CD4-positive, alpha-beta T cell treated with Interleukin-10 for 1 hour (primary cell): Measurements from ENCODE around the gene GALNTL6.
"Not testable (repeated sequence)": the region's sequence is repeated elsewhere in the genome, so short reads cannot be mapped to it uniquely, and the experiment has no call there.

Experiments used
- DNase-seq: peaks from one replicate; pipeline ENCODE4 v3.0.0-alpha.2; 2020

GALNTL6 gene

DNA sequence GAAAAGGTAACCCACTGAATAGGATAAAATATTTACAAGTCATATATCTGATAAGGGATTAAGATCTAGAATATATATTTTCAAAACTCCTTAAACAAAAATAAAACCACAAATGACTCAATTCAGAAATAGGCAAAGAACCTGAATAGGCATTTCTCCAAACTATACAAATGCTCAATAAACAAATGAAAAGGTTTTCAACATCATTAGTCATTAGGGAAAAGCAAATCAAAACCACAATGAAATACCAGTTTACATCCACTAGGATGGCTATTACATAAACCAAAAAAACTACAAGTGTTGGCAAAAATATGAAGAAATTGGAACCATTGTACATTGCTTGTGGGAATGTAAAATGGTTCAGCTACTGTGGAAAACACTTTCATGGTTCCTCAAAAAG, 1188.4 kb downstream of the GALNTL6 start:
- DNase-seq = no peak

DNA sequence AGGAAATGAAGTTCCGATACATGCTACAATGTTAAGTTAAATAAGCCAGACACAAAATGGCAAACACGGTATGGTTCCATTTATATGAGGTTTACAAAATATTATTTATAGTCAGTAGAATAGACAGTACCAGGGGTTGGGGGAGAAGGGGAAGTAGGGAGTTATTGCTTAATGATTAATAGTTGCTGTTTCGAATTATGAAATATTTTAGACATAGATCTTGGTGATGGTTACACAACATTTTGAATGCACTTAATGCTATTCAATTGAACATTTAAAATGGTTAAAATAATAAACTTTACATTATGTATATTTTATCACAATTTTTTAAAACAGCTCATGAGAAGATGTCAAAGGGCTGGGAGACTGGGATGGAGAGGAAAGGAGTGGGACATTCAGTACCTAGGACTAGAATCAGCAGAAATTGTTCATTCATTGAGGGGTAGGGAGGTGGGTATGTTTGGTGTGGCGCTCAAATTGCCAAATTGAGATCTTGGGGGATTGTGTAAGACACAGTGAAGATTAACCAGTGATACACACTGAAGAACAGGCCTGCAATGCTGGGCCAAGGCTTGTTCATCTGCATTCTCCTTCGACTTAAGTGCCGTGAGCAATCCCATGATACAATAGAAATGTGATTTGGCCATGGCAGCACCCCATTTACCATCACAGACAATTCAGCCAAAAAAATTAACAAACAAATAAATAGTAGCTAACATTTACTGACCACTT, 1189.8 kb downstream of the GALNTL6 start:
- DNase-seq = no peak

- DNase-seq = no peak
Measured at GRCh38 chr4:173005912-173006633, 1192.9 kb downstream of the GALNTL6 start.

GRCh38 chr4:173008436-173008835, 1195.2 kb downstream of the GALNTL6 start:
- no peak for DNase-seq

GRCh38 chr4:173009129-173009823, 1196.1 kb downstream of the GALNTL6 start:
- DNase-seq = no peak

DNA sequence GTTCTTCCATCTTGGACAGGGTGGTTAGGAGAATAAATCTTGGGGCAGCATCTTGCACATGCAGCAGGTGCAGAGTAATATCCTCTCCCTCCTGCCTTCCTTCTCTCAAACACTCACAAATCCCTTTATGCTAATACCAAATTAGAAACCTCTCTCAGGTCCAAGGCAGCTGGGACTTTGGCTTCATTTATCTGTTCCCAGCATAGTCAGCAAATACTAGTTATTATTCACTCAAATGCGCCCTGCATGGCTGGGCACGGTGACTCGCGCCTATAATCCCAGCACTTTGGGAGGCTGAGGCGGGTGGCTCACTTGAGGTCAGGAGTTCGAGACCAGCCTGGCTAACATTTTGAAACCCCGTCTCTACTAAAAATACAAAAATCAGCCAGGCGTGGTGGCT, 1199.4 kb downstream of the GALNTL6 start:
- no peak for DNase-seq

- DNase-seq = peak; percentile 64
Measured at GRCh38 chr4:173013232-173013930, 1200.2 kb downstream of the GALNTL6 start.

DNA sequence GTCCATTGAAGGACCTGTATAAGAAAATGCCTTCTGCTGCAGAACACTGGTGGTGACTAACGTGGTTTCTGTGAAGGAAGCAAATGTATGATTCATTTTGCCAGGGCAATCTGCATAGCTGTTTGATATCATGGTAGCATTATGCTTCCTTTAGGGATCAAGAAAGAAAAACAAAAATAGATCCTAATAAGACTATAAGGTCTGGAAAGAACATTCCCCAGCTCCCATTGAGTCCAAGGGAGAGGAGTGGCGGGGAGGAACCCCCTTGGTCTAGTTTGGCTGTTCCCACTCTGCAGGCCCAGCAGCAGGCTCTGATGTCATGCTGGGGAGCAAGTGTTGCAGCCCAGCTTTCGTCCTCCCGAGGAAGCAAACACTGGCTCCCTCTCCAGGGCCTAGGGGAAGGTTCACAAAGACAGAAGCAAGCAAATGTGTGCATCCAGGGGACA, 1200.9 kb downstream of the GALNTL6 start:
- no peak for DNase-seq

- no peak for DNase-seq
Measured at GRCh38 chr4:173014836-173015235, 1201.6 kb downstream of the GALNTL6 start.

DNA sequence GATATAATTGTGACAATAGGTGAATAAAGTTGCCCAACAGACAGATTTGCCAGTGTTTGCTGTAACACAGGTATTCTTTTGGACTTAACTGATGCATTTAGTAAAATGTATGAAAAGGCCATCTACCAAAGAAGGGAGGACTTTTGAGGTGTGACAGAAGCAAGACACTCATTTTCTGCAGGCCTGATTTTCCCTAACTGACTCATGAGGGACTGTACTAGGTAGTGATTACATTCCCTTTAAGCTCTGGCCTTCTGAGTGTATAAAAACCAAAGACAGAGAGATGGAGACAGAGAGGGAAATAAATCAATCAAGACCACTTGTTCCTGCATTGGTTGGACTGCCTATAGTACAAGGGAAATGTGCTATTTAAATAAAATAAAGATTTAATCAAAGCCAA, 1204.6 kb downstream of the GALNTL6 start:
- no peak for DNase-seq

- no peak for DNase-seq
Measured at GRCh38 chr4:173018446-173018845, 1205.2 kb downstream of the GALNTL6 start.

DNA sequence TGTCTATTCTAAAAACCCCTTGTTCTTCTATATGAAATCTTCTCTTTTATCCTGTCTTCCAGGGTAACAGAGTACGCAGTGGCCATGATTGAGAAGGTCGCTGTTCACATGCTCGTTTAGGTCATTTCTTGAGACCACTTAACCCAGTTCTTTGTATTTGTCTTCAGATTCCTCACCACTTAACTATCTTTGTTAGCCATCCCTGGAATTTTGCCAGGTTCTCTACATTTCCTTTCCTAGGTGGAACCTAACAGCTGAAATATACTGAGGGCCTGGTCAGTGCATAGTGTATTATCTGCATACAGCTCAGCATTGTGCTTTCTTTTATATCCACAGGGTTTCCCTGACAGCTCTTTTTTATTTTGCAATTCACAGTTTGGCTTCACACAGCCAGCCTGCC, 1206.5 kb downstream of the GALNTL6 start:
- DNase-seq = no peak

DNA sequence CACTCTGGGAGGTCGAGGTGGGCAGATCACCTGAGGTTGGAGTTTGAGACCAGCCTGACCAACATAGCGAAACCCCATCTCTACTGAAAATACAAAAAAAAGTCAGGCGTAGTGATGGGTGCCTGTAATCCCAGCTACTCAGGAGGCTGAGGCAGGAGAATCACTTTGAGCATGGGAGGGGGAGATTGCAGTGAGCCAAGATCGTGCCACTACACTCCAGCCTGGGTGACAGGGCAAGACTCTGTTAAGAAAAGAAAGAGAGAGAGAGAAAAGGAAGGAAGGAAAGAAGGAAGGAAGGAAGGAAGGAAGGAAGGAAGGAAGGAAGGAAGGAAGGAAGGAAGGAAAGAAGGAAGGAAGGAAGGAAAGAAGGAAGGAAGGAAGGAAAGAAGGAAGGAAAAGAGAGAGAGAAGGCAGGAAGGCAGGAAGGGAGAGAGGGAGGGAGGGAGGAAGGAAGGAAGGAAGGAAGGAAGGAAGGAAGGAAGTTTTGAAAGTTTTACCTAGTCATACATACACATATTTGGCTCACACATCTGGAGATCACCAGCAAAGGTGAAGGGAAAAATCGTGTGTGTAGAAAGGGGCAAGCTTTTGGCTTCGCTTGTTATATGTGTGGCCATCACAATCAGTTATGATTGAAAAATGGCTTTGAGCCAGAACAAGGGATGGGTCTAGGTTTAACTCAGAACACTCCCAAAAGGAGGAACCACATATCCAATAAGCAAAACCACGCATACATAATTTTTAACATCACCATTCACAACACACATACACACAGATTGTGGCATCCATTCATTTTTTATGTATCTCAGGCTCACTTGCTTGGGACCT, 1208.8 kb downstream of the GALNTL6 start:
- not testable (repeated sequence) for DNase-seq

DNA sequence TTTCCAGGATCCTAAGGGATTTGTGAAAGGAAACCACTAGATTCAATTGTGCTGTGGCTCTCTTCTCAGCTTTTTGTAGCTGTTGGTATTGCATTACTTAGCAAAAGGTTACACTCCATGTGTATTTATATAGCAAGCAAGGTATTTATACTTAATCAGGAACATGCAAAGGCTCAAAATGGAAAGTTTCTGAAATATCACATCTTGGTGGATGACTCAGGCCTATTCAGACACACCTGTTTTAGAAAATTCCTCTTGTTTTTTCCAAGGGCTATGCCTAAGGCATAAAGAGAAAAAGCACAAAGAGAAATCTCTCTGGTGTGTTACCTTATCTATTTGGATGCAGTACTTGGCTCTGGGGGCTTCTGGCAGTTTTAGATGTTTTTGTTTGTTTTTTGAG, 1211.0 kb downstream of the GALNTL6 start:
- DNase-seq = no peak

- DNase-seq = peak; percentile 50
Measured at GRCh38 chr4:173025131-173025530, 1211.9 kb downstream of the GALNTL6 start.

- DNase-seq = no peak
Measured at GRCh38 chr4:173037242-173037641, 1224.0 kb downstream of the GALNTL6 start.

DNA sequence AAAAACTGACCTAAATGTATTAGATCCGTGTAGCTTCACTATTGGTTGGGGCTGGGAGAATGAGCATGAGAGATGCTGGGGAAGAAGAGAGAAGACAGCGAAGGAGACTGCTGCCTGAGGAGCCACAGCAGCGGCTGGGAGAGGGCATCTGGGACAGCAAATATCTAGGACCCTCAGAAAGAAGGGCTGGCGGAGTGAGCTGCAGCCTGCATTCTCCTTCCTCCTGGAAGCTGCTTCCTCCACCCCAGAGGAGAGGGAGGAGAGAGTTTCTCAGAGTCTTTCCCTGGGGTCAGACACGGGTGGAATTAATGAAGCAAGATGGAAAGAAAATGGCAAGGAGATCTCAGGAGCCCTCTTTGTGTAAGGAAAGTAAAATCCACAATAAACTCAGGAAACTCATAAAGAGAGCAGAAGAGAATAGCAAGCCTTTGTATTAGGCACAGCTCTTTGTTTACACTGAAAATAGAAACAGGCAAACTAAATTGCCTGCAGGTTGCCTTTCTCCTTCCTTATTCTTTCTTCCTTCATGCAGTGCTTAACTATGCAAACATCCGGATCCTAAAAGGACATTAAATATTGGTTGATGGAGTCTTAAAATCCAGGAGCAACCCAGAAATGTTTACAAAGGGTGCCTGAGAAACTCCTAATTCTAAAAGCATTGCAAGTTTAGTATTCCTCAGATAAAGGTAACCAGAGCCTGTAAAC, 1225.1 kb downstream of the GALNTL6 start:
- DNase-seq = no peak

- no peak for DNase-seq
Measured at GRCh38 chr4:173039617-173040577, 1226.7 kb downstream of the GALNTL6 start.

- DNase-seq = no peak
Measured at GRCh38 chr4:173041482-173041881, 1228.3 kb downstream of the GALNTL6 start.

- DNase-seq = not testable (repeated sequence)
Measured at GRCh38 chr4:173042139-173042538, 1228.9 kb downstream of the GALNTL6 start.
